Activated CD4-positive, alpha-beta T cell treated with anti-CD3 and anti-CD28 coated beads for 36 hours (primary cell): ENCODE results near the gene ERBB3. TPM values are rescaled to one million over a fixed set of nuclear protein-coding genes. Genes with fewer than 3 reads are reported as not detected.
"Not testable (repeated sequence)": the region's sequence is repeated elsewhere in the genome, so short reads cannot be mapped to it uniquely, and the experiment has no call there.

ENCODE experiments used
- ATAC-seq: fragments of 200-7000 bp; cut with Tn5 transposase; one replicate; pipeline ENCODE4 v1.10.0; 2021; ENCODE audit warnings: mild to moderate bottlenecking, moderate library complexity
- CTCF ChIA-PET: fragments of 350-600 bp; sonication (Branson Sonifier 250); formaldehyde crosslinking; loops from one replicate; lab custom pipeline; 2021; ENCODE audit warnings: antibody characterized with exemption; lab: Charles Lee
- POLR2A ChIA-PET: fragments of 350-600 bp; sonication (Branson Sonifier 250); formaldehyde crosslinking; loops from one replicate; lab custom pipeline; 2021; ENCODE audit warnings: antibody characterized with exemption, inconsistent platforms; lab: Charles Lee
- DNase-seq: peaks from one replicate; pipeline ENCODE4 v3.0.0-alpha.2; 2020
- H3K27ac Mint-ChIP-seq: one replicate; pipeline ENCODE4 v1.8.0; 2021; ENCODE audit warnings: mixed read lengths
- H3K27me3 Mint-ChIP-seq: one replicate; pipeline ENCODE4 v1.8.0; 2021; ENCODE audit warnings: mixed read lengths
- H3K36me3 Mint-ChIP-seq: one replicate; pipeline ENCODE4 v1.8.0; 2021; ENCODE audit warnings: low read depth, mixed read lengths
- H3K4me1 Mint-ChIP-seq: one replicate; pipeline ENCODE4 v1.8.0; 2021; ENCODE audit warnings: mixed read lengths
- H3K4me3 Mint-ChIP-seq: one replicate; pipeline ENCODE4 v1.8.0; 2021; ENCODE audit warnings: mild to moderate bottlenecking, moderate library complexity, mixed read lengths
- H3K9me3 Mint-ChIP-seq: one replicate; pipeline ENCODE4 v1.8.0; 2021; ENCODE audit warnings: low read depth, mixed read lengths
- intact Hi-C, 2 experiments: fragments of 100-400 bp; cut with DNase I in 1 of 2; cut with micrococcal nuclease in 1 of 2; formaldehyde crosslinking; loops; one replicate each; pipeline versions ENCODE4 v1.14.2 to v1.15.1; 2022 to 2024; cut with DNase I, micrococcal nuclease
- total RNA-seq, 2 experiments: library from RNA; stranded (reverse); gene quantifications; one replicate each; pipeline ENCODE4 v1.2.3, GENCODE V29; 2021

Gene ERBB3
- total RNA-seq, result under 1 TPM; 0.32 to 0.57 TPM

DNA sequence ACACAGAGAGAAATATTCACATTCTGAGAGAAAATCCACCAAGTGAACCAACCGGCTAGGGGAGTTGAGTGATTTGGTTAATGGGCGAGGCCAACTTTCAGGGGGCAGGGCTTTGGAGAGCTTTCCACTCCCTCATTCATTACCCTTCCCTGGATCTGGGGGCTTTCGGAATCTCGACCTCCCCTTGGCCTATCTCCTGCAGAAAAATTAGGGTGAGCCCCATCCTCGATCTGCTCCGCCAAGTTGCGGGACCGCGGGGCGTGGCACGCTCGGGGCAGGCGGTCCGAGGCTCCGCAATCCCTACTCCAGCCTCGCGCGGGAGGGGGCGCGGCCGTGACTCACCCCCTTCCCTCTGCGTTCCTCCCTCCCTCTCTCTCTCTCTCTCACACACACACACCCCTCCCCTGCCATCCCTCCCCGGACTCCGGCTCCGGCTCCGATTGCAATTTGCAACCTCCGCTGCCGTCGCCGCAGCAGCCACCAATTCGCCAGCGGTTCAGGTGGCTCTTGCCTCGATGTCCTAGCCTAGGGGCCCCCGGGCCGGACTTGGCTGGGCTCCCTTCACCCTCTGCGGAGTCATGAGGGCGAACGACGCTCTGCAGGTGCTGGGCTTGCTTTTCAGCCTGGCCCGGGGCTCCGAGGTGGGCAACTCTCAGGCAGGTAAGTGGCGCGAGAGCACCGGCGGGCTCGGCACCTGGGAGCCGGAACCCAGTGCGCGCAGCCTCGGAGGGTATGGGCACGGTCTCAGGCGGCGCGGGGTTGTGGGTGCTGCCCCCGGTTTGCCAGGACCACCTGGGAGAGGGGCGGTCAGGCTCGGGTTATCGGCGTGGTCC, at the start of gene ERBB3:
TSS of gene ERBB3 (plus strand) at position 443 of the 833 bp plus-strand sequence. CDS start at position 579, 136 bp downstream.
- peaks cover 8% of the 10 kb centered on the region for H3K4me1 Mint-ChIP-seq
- no peak within 1 kb of the TSS for H3K27ac Mint-ChIP-seq
- ATAC-seq (peak; percentile 90), DNase-seq (peak; percentile 84)
- ChIA-PET POLR2A (interaction anchor here (0.6 kb wide), 1 partner anchor 36 kb away, joined by 8 read pairs; no protein-coding TSS in a partner anchor), CTCF (interaction anchor here (0.6 to 1.7 kb wide), 18 partner anchors 9 to 341 kb away, joined by 3 to 6 read pairs (median 4); partner anchors contain the start of gene PA2G4)
- H3K9me3 Mint-ChIP-seq, result no peaks in the 10 kb centered on the region
- peaks cover 6% of the 10 kb centered on the region for H3K27me3 Mint-ChIP-seq
- intact Hi-C loops, result loop anchor here (1.0 to 5.0 kb wide), 3 partner anchors 24 to 38 kb away; partner anchors contain the start of genes PA2G4 (in 2 of the 2) and ZC3H10 (in 1 of the 2)
- H3K36me3 Mint-ChIP-seq, result no peaks in the 10 kb centered on the region
- peak within 1 kb of the TSS; percentile 74 for H3K4me3 Mint-ChIP-seq

DNA sequence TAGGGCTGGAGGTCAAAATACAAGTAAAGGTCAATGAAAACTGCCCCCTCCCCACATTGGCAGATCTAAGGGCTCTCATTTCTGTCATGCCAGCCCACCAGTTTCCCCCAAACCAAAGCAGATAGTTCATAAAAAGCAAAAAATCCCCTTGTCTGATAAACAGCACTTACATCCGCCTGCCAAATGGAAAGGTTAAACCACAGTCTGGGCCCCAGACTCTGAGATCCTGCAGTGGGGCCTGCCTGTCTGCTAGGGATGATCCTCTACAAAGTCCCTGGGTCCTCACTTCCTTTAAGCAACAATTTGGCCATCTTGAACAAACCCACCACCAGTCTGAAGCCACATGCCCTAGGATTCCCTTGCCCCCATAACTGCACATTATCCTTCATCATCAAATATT, 48.0 kb upstream of the ERBB3 start:
- H3K4me3 Mint-ChIP-seq, result peak overlapping the region; percentile 40
- intact Hi-C loops, result no loop called here
- DNase-seq (peak; percentile 54), ATAC-seq (peak; percentile 72)
- CTCF ChIA-PET, result interaction anchor here (0.6 to 2.8 kb wide), 3 partner anchors 17 to 1152 kb away, joined by 3 to 12 read pairs (median 3); partner anchors contain the start of gene SUOX
- peaks cover 32% of the 10 kb centered on the region for H3K4me1 Mint-ChIP-seq
- H3K9me3 Mint-ChIP-seq, result no peaks in the 10 kb centered on the region
- peaks cover 59% of the 10 kb centered on the region for H3K36me3 Mint-ChIP-seq
- no peaks in the 10 kb centered on the region for H3K27me3 Mint-ChIP-seq
- POLR2A ChIA-PET, result no interaction called here
- H3K27ac Mint-ChIP-seq, result peak overlapping the region; percentile 86

DNA sequence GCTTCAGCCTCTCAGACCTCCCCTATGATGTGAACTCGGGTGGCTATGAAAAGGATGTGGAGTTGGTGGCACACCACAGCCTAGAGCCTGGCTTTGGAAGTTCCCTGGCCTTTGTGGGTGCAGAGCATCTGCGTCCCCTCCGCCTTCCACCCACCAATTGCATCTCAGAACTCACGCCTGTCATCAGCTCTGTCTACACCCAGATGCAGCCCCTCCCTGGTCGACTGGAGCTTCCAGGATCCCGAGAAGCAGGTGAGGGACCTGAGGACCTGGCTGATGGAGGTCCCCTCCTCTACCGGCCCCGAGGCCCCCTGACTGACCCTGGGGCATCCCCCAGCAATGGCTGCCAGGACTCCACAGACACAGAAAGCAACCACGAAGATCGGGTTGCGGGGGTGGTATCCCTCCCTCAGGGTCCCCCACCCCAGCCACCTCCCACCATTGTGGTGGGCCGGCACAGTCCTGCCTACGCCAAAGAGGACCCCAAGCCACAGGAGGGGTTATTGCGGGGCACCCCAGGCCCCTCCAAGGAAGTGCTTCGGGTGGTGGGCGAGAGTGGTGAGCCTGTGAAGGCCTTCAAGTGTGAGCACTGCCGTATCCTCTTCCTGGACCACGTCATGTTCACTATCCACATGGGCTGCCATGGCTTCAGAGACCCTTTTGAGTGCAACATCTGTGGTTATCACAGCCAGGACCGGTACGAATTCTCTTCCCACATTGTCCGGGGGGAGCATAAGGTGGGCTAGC, 45.2 kb upstream of the ERBB3 start:
- DNase-seq (peak; percentile 25), ATAC-seq (peak; percentile 21)
- Mint-ChIP-seq H3K4me3 (no peak overlapping the region), H3K27ac (no peak overlapping the region), H3K36me3 (peaks cover 41% of the 10 kb centered on the region), H3K4me1 (peaks cover 40% of the 10 kb centered on the region), H3K9me3 (no peaks in the 10 kb centered on the region), H3K27me3 (no peaks in the 10 kb centered on the region)
- CTCF ChIA-PET, result interaction anchor here (0.6 to 1.6 kb wide), 3 partner anchors 12 to 49 kb away, joined by 3 read pairs; no protein-coding TSS in a partner anchor
- intact Hi-C loops, result no loop called here
- POLR2A ChIA-PET, result no interaction called here

DNA sequence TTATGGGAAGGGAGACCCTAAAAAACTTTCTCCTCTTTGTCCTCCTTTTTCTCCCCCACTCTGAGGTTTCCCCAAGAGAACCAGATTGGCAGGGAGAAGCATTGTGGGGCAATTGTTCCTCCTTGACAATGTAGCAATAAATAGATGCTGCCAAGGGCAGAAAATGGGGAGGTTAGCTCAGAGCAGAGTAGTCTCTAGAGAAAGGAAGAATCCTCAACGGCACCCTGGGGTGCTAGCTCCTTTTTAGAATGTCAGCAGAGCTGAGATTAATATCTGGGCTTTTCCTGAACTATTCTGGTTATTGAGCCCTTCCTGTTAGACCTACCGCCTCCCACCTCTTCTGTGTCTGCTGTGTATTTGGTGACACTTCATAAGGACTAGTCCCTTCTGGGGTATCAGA, 42.8 kb upstream of the ERBB3 start:
- Mint-ChIP-seq H3K4me1 (peaks cover 42% of the 10 kb centered on the region), H3K36me3 (peaks cover 34% of the 10 kb centered on the region), H3K27ac (no peak overlapping the region), H3K9me3 (no peaks in the 10 kb centered on the region), H3K4me3 (no peak overlapping the region), H3K27me3 (no peaks in the 10 kb centered on the region)
- intact Hi-C loops, result no loop called here
- ChIA-PET CTCF (interaction anchor here (0.7 to 2.1 kb wide), 2 partner anchors 8 to 1378 kb away, joined by 3 to 10 read pairs; no protein-coding TSS in a partner anchor), POLR2A (no interaction called here)
- DNase-seq (no peak), ATAC-seq (no peak)

DNA sequence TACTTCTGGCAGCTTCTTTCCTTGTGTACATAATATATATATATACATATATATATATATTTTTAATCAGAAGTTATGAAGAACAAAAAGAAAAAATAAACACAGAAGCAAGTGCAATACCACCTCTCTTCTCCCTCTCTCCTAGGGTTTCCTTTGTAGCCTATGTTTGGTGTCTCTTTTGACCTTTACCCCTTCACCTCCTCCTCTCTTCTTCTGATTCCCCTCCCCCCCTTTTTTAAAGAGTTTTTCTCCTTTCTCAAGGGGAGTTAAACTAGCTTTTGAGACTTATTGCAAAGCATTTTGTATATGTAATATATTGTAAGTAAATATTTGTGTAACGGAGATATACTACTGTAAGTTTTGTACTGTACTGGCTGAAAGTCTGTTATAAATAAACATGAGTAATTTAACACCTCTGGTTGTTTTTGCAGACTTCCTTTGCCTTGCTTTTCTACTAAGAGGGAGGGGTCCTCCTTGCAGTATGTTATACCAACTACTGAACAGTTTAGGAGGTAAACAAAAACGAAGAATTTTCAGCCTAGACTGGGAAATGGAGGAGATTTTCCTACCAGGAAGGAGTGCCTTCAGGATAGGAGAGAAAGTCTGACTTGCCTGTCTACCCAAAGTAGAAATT, 41.8 kb upstream of the ERBB3 start:
- DNase-seq, result no peak
- peaks cover 38% of the 10 kb centered on the region for H3K4me1 Mint-ChIP-seq
- POLR2A ChIA-PET, result no interaction called here
- H3K27me3 Mint-ChIP-seq, result no peaks in the 10 kb centered on the region
- intact Hi-C loops, result no loop called here
- no peak for ATAC-seq
- peaks cover 34% of the 10 kb centered on the region for H3K36me3 Mint-ChIP-seq
- CTCF ChIA-PET, result interaction anchor here (0.6 to 2.1 kb wide), 5 partner anchors 9 to 1379 kb away, joined by 3 to 10 read pairs (median 3); no protein-coding TSS in a partner anchor
- no peaks in the 10 kb centered on the region for H3K9me3 Mint-ChIP-seq
- no peak overlapping the region for H3K4me3 Mint-ChIP-seq
- peak overlapping the region; percentile 2 for H3K27ac Mint-ChIP-seq

DNA sequence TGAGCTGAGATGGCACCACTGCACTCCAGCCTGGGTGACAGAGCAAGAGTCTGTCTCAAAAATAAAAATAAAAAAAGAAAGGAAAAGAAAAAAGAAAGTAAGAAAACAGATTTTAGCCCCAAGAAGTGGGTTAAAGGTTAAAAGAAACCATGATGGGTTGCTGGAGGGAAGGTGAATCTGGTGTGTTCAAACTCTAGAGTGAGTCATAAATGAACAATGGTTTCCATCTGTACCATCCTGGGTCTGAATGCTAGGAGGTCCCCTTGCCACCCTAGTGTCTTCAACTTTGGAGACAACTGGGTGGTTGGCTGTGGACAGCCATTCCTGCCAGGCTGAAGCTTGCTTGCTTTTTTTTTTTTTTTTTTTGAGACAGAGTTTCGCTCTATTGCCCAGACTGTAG, 39.8 kb upstream of the ERBB3 start:
- Mint-ChIP-seq H3K4me1 (peaks cover 48% of the 10 kb centered on the region), H3K9me3 (no peaks in the 10 kb centered on the region), H3K4me3 (peak overlapping the region; percentile 91), H3K27ac (peak overlapping the region; percentile 93), H3K36me3 (peaks cover 41% of the 10 kb centered on the region), H3K27me3 (no peaks in the 10 kb centered on the region)
- ChIA-PET CTCF (interaction anchor here (0.5 to 2.6 kb wide), 13 partner anchors 10 to 300 kb away, joined by 3 to 19 read pairs (median 4); partner anchors contain the start of gene PA2G4), POLR2A (interaction anchor here (0.7 to 1.4 kb wide), 3 partner anchors 63 to 72 kb away, joined by 4 read pairs; partner anchors contain the start of gene PA2G4)
- intact Hi-C loops, result loop anchor here (1.0 to 10.0 kb wide), 8 partner anchors 19 to 311 kb away; partner anchors contain the start of genes CD63 (in 1 of the 2), DGKA (in 1 of the 2), GDF11 (in 1 of the 2) and IKZF4 (in 1 of the 2)
- DNase-seq (peak; percentile 57), ATAC-seq (peak; percentile 45)

DNA sequence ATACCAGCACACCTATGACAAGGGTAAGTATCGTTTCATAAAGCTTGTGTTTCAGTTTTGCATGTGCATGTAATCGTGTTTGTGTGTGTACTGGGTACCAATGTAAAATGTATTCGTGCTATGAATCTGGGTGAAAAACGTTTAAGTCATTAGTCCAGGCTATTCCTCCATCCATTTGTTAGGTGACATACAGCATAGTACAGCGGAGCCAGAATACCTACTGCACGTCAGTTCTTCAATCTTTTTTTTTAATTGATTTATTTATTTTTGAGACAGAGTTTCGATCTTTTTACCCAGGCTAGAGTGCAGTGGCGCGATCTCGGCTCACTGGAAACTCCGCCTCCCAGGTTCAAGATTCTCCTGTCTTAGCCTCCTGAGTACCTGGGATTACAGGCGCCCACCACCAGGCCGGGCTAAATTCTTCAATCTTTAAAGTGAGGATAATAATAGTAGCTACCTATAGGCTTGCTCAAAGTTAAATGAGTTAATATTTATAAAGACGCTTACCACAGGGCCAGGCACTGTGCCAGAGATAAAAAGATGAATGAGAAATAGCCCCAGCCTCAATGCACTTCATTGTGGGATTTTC, 38.9 kb upstream of the ERBB3 start:
- H3K27ac Mint-ChIP-seq, result peak overlapping the region; percentile 93
- no peaks in the 10 kb centered on the region for H3K27me3 Mint-ChIP-seq
- H3K4me3 Mint-ChIP-seq, result peak overlapping the region; percentile 91
- intact Hi-C loops, result loop anchor here (1.0 to 10.0 kb wide), 20 partner anchors 20 to 319 kb away; partner anchors contain the start of genes IKZF4 (in 2 of the 2), PA2G4 (in 2 of the 2), SARNP (in 2 of the 2) and ZC3H10 (in 2 of the 2)
- no peaks in the 10 kb centered on the region for H3K9me3 Mint-ChIP-seq
- H3K4me1 Mint-ChIP-seq, result peaks cover 54% of the 10 kb centered on the region
- ChIA-PET CTCF (interaction anchor here (0.5 to 2.6 kb wide), 15 partner anchors 11 to 303 kb away, joined by 3 to 19 read pairs (median 4); partner anchors contain the start of genes ERBB3 and PA2G4), POLR2A (interaction anchor here (0.6 to 1.4 kb wide), 3 partner anchors 63 to 221 kb away, joined by 4 to 8 read pairs (median 4); partner anchors contain the start of gene PA2G4)
- H3K36me3 Mint-ChIP-seq, result peaks cover 39% of the 10 kb centered on the region
- DNase-seq, result peak; percentile 27
- ATAC-seq, result no peak

DNA sequence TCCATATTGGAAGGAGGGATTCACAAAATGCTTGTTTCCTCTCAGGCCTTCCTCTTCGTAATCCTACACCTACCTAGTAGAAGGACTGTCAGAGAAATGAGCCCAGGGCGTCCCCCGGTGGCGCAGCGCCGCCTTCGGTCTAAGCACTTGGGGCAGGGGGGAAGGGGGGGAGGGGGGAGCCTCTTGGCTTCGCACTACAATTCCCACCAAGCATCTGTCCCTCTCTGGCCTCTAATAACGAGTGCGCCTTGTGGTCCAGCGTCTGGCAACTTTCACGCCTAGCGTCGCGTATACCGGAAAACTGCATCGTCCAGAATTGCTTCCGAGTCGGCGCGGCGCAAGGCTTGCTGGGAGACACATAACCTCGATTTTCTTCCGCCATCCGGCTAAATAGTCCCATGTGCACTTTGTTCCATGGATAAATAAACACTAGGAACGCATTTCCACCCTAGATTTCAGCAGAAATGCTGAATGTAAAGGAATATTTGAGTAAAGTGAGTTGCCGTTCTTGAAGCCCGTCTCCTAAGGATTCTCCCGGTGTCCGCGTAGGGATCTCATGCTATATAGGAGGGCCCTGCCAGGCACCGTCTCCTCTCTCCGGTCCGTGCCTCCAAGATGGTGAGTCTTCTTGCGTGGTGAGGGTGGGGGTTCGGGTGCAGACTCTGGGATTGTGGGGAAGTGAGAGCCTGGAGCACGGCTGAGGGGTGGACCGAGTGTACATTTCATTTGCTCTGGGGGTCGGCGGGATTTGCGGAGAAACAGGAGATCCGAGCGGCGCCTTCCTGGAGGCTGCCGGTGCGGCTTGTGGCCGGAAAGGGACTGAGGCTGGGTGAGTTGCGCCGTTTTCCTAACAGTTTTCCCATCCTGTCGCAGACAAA, 38.2 kb upstream of the ERBB3 start, which contains the start of gene RPS26:
TSS of gene RPS26 (plus strand) at position 367 of the 878 bp plus-strand sequence. CDS start at position 616, 249 bp downstream.
- Mint-ChIP-seq H3K27ac (peak within 1 kb of the TSS; percentile 99), H3K36me3 (peaks cover 40% of the 10 kb centered on the region), H3K27me3 (no peaks in the 10 kb centered on the region), H3K4me3 (peak within 1 kb of the TSS; percentile 91), H3K4me1 (peaks cover 61% of the 10 kb centered on the region), H3K9me3 (no peaks in the 10 kb centered on the region)
- peak; percentile 97 for DNase-seq
- CTCF ChIA-PET, result interaction anchor here (1.1 to 2.6 kb wide), 5 partner anchors 12 to 304 kb away, joined by 3 to 19 read pairs (median 4); no protein-coding TSS in a partner anchor
- ATAC-seq, result peak; percentile 92
- POLR2A ChIA-PET, result interaction anchor here (1.4 kb wide), 1 partner anchor 62 kb away, joined by 4 read pairs; the partner anchor contains the start of gene PA2G4
- intact Hi-C loops, result loop anchor here (1.0 to 10.0 kb wide), 20 partner anchors 20 to 319 kb away; partner anchors contain the start of genes IKZF4 (in 2 of the 2), NABP2 (in 2 of the 2), PA2G4 (in 2 of the 2) and SARNP (in 2 of the 2)

DNA sequence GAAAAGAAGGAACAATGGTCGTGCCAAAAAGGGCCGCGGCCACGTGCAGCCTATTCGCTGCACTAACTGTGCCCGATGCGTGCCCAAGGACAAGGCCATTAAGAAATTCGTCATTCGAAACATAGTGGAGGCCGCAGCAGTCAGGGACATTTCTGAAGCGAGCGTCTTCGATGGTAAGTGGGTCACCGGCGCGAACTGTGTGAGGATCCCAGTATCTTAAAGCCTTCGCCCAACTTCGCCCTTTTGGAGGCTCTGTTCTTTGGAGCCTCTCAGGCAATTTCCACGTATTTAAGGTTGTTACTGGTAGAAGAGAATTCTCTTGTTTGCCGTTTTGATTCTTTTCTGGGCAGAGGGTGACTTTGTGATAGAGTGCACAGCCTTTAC, 37.5 kb upstream of the ERBB3 start:
- DNase-seq, H3K9me3 Mint-ChIP-seq, ATAC-seq, CTCF ChIA-PET, POLR2A ChIA-PET, H3K27me3 Mint-ChIP-seq: not testable (repeated sequence)
- peak overlapping the region; percentile 91 for H3K4me3 Mint-ChIP-seq
- H3K27ac Mint-ChIP-seq, result peak overlapping the region; percentile 99
- peaks cover 61% of the 10 kb centered on the region for H3K4me1 Mint-ChIP-seq
- H3K36me3 Mint-ChIP-seq, result peaks cover 38% of the 10 kb centered on the region
- intact Hi-C loops, result loop anchor here (2.0 to 10.0 kb wide), 4 partner anchors 142 to 305 kb away; partner anchors contain the start of genes NABP2 (in 2 of the 2), RNF41 (in 1 of the 2) and SMARCC2 (in 1 of the 2)
